HUES64 (cell line): Measurements from ENCODE around the gene C9orf50.

ENCODE experiments used
- H3K27ac ChIP-seq: 2 replicates; pipeline ENCODE4 v1.7.0; 2013; ENCODE audit warnings: low read depth, low read length, inconsistent platforms
- H3K27me3 ChIP-seq: 2 replicates; pipeline ENCODE4 v1.6.1; 2013; ENCODE audit warnings: mild to moderate bottlenecking, low read length; ENCODE audit not compliant: insufficient read depth
- H3K36me3 ChIP-seq: 2 replicates; pipeline ENCODE4 v1.6.1; 2013; ENCODE audit warnings: mild to moderate bottlenecking, low read length; ENCODE audit not compliant: insufficient read depth
- H3K4me1 ChIP-seq: 2 replicates; pipeline ENCODE4 v1.6.1; 2013; ENCODE audit warnings: mild to moderate bottlenecking, low read length, moderate library complexity; ENCODE audit not compliant: insufficient read depth
- H3K4me3 ChIP-seq: 2 replicates; pipeline ENCODE4 v1.5.1; 2013; ENCODE audit warnings: mild to moderate bottlenecking, low read length, moderate library complexity
- H3K9ac ChIP-seq: 2 replicates; pipeline ENCODE4 v1.6.1; 2013; ENCODE audit warnings: mild to moderate bottlenecking, low read depth, low read length
- H3K9me3 ChIP-seq: 2 replicates; pipeline ENCODE4 v1.6.1; 2013; ENCODE audit warnings: low read depth, low read length; ENCODE audit not compliant: insufficient read depth
- WGBS: fragments of 150-250, 120-280 bp; methylation state at CpG from one replicate; pipeline ENCODE4 v1.1.7; 2013; ENCODE audit warnings: missing lambda C conversion rate; 5-methylcytosine and 5-hydroxymethylcytosine counted together

The C9orf50 gene

DNA sequence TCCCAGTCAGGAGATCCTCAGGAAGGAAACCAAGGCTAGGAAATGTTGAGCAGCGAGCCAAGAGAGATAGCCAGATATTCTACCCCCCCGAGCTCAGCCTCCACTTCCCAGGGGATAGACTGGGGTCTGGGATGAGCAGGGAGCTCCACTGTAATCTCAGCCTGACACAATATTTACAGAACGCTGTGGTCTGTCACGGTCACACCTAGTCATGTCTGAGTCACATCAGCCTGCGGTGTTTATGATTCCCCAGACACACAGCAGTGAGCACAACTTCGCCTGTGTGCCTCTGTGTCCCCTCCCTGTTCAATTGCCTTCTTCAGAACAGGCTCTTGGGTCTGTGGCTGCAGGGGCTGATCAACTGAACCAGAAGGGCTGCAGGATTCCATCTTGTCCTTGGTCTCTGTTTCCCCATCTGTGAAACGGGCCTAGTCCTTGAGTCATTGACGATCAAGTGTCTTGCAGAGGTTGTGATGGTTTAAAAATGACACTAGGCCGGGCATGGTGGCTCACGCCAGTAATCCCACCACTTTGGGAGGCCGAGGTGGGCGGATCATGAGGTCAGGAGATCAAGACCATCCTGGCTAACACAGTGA is 36.0 kb upstream of the C9orf50 start:
- WGBS, result 88% methylated on average over 12 of the region's 12 CpGs
- Histone ChIP-seq H3K4me3 (no peak overlapping the region), H3K27ac (no peak overlapping the region), H3K9me3 (no peaks in the 10 kb centered on the region), H3K36me3 (no peaks in the 10 kb centered on the region), H3K9ac (no peak overlapping the region), H3K4me1 (no peaks in the 10 kb centered on the region), H3K27me3 (no peaks in the 10 kb centered on the region)

DNA sequence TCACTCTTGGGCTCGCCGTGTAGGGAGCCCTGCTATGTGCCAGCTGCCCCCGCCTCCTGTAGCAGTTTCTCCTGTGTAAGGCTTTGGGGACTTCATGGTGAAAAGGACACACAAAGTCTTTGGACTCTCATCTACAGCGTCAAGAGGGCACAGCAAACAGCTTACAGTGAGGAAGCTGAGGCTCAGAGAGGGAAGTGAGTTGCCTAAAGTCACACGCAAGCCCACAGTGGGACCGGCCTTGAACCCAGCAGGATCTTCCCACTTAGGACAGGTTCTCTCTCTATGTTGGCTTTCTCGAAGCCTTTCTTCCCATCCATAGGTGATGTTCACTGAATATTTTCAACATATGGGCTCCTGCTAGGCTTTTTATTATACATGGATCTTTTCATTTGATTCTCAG is 34.8 kb upstream of the C9orf50 start:
- WGBS, result 92% methylated on average over 7 of the region's 7 CpGs
- H3K9me3 ChIP-seq, result no peaks in the 10 kb centered on the region
- no peaks in the 10 kb centered on the region for H3K4me1 ChIP-seq
- no peak overlapping the region for H3K9ac ChIP-seq
- no peak overlapping the region for H3K27ac ChIP-seq
- no peaks in the 10 kb centered on the region for H3K27me3 ChIP-seq
- no peak overlapping the region for H3K4me3 ChIP-seq
- H3K36me3 ChIP-seq, result no peaks in the 10 kb centered on the region

- no peak overlapping the region for H3K4me3 ChIP-seq
- no peaks in the 10 kb centered on the region for H3K4me1 ChIP-seq
- no peaks in the 10 kb centered on the region for H3K36me3 ChIP-seq
- H3K27me3 ChIP-seq, result no peaks in the 10 kb centered on the region
- H3K9me3 ChIP-seq, result no peaks in the 10 kb centered on the region
- H3K9ac ChIP-seq, result no peak overlapping the region
- no peak overlapping the region for H3K27ac ChIP-seq
- WGBS, result 94% methylated on average over 7 of the region's 7 CpGs
These were observed 34.3 kb upstream of the C9orf50 start for GRCh38 chr9:129655154-129655553.

- Histone ChIP-seq H3K9ac (no peak overlapping the region), H3K4me3 (no peak overlapping the region), H3K27me3 (no peaks in the 10 kb centered on the region), H3K9me3 (no peaks in the 10 kb centered on the region), H3K36me3 (no peaks in the 10 kb centered on the region), H3K27ac (no peak overlapping the region), H3K4me1 (no peaks in the 10 kb centered on the region)
- 90% methylated on average over 18 of the region's 20 CpGs for WGBS
These were observed 33.7 kb upstream of the C9orf50 start for GRCh38 chr9:129654554-129655040.

DNA sequence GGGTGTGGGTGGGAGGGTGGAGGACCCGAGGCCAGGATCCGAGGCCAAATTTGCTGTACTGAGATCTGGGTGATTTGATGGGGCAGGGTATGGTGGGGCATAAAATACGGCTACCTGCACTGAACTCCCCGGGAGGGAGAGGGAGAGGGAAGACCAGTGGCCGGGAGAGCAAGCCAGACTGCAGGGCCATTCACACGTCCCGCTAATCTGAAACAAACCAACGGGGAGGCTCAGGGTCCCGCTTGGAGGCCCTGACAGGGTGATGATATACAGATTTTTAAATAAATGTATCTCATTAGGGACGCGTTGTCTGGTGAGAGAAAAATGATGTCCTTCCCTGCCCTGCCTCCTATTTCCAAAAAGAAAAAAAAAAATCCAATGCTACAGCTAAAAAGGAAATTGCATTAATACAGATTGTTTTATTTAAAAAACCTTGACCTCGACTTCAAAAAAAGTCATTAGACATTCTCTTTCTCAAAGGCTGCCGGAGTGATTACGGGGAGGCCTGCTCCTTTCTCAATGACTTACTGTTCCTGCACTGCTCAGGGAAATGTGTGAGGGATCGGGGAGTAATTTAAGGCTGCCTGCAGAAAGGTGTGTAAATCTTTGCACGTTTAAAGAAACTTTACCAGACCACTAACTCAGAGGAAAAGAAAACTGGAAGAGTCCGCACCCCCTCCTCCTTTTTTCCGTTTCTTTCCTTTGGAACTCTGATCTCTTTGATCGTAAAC is 33.1 kb upstream of the C9orf50 start:
- no peak overlapping the region for H3K27ac ChIP-seq
- no peaks in the 10 kb centered on the region for H3K9me3 ChIP-seq
- H3K4me1 ChIP-seq, result no peaks in the 10 kb centered on the region
- 61% methylated on average over 17 of the region's 19 CpGs for WGBS
- H3K4me3 ChIP-seq, result no peak overlapping the region
- no peaks in the 10 kb centered on the region for H3K36me3 ChIP-seq
- no peak overlapping the region for H3K9ac ChIP-seq
- H3K27me3 ChIP-seq, result no peaks in the 10 kb centered on the region

DNA sequence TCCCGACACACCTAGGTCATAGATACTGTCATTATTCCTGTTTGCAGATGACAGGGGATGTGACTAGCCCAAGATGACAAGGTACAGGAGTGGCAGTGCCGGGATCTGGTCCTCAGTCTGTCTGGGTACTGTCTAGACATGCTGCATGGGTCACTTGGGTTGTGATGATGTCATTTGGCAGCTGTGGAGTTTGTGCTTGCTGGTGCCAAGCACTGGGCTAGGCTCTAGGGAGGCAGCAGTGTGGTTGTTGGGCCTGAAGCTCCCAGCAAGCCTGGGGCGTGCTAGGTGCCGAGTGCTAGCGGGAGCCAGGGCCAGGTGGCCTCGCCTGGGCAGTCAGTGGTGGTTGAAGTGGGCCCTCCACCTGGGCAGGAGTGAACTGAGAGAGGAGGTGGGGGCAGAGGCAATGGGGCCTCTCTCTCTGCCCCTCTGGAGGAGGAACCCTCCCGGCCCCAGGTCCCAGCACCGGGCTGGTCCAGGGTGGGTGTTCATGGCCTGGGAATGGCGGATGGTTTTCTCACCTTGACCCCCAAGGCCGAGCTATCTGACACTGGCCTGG is 29.9 kb upstream of the C9orf50 start:
- H3K27me3 ChIP-seq, result no peaks in the 10 kb centered on the region
- no peaks in the 10 kb centered on the region for H3K36me3 ChIP-seq
- H3K27ac ChIP-seq, result no peak overlapping the region
- no peaks in the 10 kb centered on the region for H3K9me3 ChIP-seq
- H3K9ac ChIP-seq, result no peak overlapping the region
- H3K4me1 ChIP-seq, result no peaks in the 10 kb centered on the region
- WGBS, result 91% methylated on average over 10 of the region's 10 CpGs
- no peak overlapping the region for H3K4me3 ChIP-seq

DNA sequence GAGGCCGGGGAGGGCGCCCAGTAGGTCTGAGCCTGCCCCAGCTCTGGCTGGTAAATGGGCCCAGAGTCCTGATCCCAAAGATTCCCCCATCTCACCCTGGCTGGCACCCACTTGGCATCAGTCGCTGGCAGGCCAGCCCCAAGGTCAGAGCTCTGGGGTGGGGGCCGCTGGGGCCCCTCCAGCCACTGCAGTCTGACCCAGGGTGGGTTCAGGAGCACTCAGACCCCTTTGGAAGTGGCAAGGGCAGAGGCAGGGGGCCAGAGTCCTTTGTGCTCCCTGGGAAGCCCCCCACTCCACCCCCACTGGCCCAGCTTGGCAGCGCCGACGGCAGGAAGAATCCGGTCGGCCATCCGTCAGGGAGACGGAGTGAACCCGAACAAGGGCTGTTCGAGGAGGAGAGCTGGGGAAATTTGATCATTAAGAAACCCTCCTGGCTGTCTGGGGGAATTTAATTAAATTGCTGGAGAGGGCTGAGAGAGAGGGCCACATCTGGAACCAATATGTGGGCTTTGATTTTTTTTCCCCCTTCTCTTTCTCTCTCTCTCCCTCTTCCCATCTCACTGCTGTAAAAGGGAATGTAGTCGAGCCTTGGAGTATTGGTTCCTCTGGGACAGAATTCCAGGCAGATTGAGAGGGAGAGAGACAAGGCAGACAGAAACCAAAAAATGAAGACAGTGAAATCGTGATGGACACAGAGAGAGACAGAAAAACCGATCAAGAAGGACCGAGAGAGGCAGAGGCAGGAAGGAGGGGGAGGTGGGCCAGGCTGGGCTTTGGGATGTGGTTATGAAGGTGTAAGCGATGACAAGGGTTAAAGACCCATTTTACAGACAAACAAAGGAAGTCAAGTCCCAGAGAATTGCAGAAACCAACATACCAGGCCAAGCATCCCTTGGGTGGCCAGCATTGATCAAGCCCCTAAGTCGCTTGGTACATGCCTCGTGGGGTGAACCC is 29.1 kb upstream of the C9orf50 start:
- Histone ChIP-seq H3K4me3 (no peak overlapping the region), H3K27ac (no peak overlapping the region), H3K9me3 (no peaks in the 10 kb centered on the region), H3K36me3 (no peaks in the 10 kb centered on the region), H3K27me3 (no peaks in the 10 kb centered on the region), H3K9ac (no peak overlapping the region), H3K4me1 (no peaks in the 10 kb centered on the region)
- 91% methylated on average over 20 of the region's 20 CpGs for WGBS

DNA sequence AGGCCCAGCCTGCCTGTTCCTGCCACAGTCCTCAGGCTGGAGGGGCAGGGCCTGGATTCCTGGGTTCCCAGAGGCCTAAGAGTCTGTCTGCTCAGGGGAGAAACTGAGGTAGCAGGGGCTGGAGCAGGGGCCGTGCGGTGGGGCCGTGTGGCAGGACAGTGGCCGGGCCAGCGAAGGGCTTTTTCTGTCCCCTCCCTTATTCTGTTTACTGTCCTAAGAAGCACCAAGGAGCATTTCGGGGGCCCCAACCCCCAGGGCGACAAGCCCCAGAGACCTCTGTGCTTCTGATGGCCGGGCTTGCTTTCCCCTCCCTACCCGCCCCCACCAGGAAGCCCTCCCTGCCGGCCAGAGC is 27.8 kb upstream of the C9orf50 start:
- no peak overlapping the region for H3K9ac ChIP-seq
- H3K9me3 ChIP-seq, result no peaks in the 10 kb centered on the region
- no peak overlapping the region for H3K4me3 ChIP-seq
- no peaks in the 10 kb centered on the region for H3K27me3 ChIP-seq
- H3K36me3 ChIP-seq, result no peaks in the 10 kb centered on the region
- H3K4me1 ChIP-seq, result no peaks in the 10 kb centered on the region
- 89% methylated on average over 9 of the region's 10 CpGs for WGBS
- no peak overlapping the region for H3K27ac ChIP-seq

DNA sequence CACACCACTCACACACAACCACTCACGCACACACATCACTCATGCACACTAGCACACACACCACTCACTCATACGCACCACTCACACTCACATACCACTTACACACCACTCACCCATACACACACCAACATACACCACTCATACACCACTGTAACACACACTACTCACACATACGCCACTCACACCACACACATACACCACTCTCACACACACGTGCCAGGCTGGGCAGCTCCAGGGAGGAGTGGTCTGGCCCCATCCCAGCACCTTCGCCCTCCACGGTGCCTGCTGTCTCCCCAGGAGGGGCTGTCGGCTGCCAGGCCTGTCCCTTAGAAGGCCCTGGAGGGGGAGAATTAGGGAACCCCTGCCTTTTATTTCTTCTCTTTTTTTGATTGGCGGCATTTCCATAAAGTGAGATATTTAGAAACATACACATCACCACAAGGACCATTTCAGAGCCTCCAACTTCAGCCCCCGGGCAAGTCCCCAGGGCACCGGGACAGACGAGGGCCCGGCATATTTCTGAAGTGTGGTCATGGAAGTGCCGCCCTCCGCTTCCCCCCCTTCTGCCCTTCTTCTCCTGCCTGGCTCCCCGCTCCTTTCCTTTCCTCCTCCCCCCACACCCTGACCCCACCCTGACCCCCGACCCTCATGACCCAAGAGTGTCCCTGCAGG is 27.3 kb upstream of the C9orf50 start:
- Histone ChIP-seq H3K27me3 (no peaks in the 10 kb centered on the region), H3K9ac (no peak overlapping the region), H3K4me1 (no peaks in the 10 kb centered on the region), H3K9me3 (no peaks in the 10 kb centered on the region), H3K27ac (no peak overlapping the region), H3K36me3 (no peaks in the 10 kb centered on the region), H3K4me3 (no peak overlapping the region)
- WGBS, result 75% methylated on average over 16 of the region's 16 CpGs

GRCh38 chr9:129647635-129648034 is 26.7 kb upstream of the C9orf50 start:
- no peaks in the 10 kb centered on the region for H3K9me3 ChIP-seq
- H3K4me1 ChIP-seq, result no peaks in the 10 kb centered on the region
- H3K27ac ChIP-seq, result no peak overlapping the region
- no peaks in the 10 kb centered on the region for H3K36me3 ChIP-seq
- no peaks in the 10 kb centered on the region for H3K27me3 ChIP-seq
- 84% methylated on average over 10 of the region's 10 CpGs for WGBS
- H3K9ac ChIP-seq, result no peak overlapping the region
- H3K4me3 ChIP-seq, result no peak overlapping the region
